K562 (cell line): ENCODE measurements around the gene FAM90A26.
"Not testable (repeated sequence)": the region's sequence is repeated elsewhere in the genome, so short reads cannot be mapped to it uniquely, and the experiment has no call there.

Experiments
- CTCF ChIP-seq, 3 experiments: IDR thresholded peaks in 2 of 3; conservative IDR thresholded peaks in 1 of 3; 2 replicates each; pipeline ENCODE4 v1.5.1; 2011 to 2012; ENCODE audit warnings: low read length in 3 of 3, mild to moderate bottlenecking in 3 of 3, control low read depth in 2 of 3, improper control_type of control experiment in 1 of 3, inconsistent platforms in 1 of 3, low read depth in 1 of 3, mixed read lengths in 1 of 3, moderate library complexity in 1 of 3; ENCODE audit not compliant: insufficient read depth in 2 of 3
- EP300 ChIP-seq: IDR thresholded peaks from 2 replicates; pipeline ENCODE4 v1.6.1; 2012; ENCODE audit warnings: low read length, improper control_type of control experiment
- EZH2 ChIP-seq: IDR thresholded peaks from 2 replicates; pipeline ENCODE4 v1.6.1; 2012; ENCODE audit warnings: low read depth, mild to moderate bottlenecking, inconsistent platforms, low read length, borderline replicate concordance
- MLX ChIP-seq, 2 experiments: fragments of 450-650 bp in 1 of 2; sonication (generic) in 1 of 2; formaldehyde crosslinking; conservative IDR thresholded peaks; 2 replicates each; pipeline versions ENCODE4 v1.4.0 to v1.8.1; 2020 to 2022; ENCODE audit warnings: mild to moderate bottlenecking in 1 of 2, missing genetic modification reagents in 1 of 2
- NFRKB ChIP-seq: fragments of 450-650 bp; IDR thresholded peaks from 2 replicates; pipeline ENCODE4 v1.6.1; 2016; ENCODE audit warnings: low read depth
- POLR2A ChIP-seq: fragments of 450-650 bp; conservative IDR thresholded peaks from 2 replicates; pipeline ENCODE4 v1.6.1; 2016
- TARDBP ChIP-seq: fragments of 450-650 bp; IDR thresholded peaks from 2 replicates; pipeline ENCODE4 v1.6.1; 2016
- TCF7L2 ChIP-seq: fragments of 150-350 bp; IDR thresholded peaks from 2 replicates; pipeline ENCODE4 v1.6.1; 2016; ENCODE audit warnings: low read depth, mild to moderate bottlenecking, low read length, moderate library complexity
- ZFX ChIP-seq: sonication (generic); formaldehyde crosslinking; IDR thresholded peaks from 2 replicates; pipeline ENCODE4 v1.8.0; 2022; ENCODE audit warnings: mild to moderate bottlenecking, missing genetic modification reagents, moderate library complexity

GRCh38 chr4:9151809-9152179 lies 18.4 kb upstream of the FAM90A26 start:
- not testable (repeated sequence) for TF ChIP-seq CTCF (IDR thresholded peaks at IDR 0.05 in 2 of 3, conservative IDR thresholded peaks at IDR 0.05 in 1 of 3; ENCODE audit: insufficient read depth in 2 of 3, low read depth in 1 of 3, low read length in 3 of 3); TARDBP; ZFX; POLR2A; EZH2; TCF7L2; NFRKB; EP300; MLX (CRISPR knock-in tag; conservative IDR thresholded peaks at IDR 0.05)
